NT2/D1 (cell line): Measurements from ENCODE around the gene ADGRB3.

ENCODE experiments used
- SUZ12 ChIP-seq: IDR thresholded peaks from 2 replicates; pipeline ENCODE4 v1.6.1; 2011; ENCODE audit not compliant: insufficient read length, insufficient read depth; ENCODE audit errors: extremely low read depth
- YY1 ChIP-seq: IDR thresholded peaks from 2 replicates; pipeline ENCODE4 v1.6.1; 2011; ENCODE audit not compliant: insufficient read length, insufficient read depth
- ZNF274 ChIP-seq: IDR thresholded peaks from 2 replicates; pipeline ENCODE4 v1.6.1; 2011; ENCODE audit warnings: mild to moderate bottlenecking, low read depth, low read length

DNA sequence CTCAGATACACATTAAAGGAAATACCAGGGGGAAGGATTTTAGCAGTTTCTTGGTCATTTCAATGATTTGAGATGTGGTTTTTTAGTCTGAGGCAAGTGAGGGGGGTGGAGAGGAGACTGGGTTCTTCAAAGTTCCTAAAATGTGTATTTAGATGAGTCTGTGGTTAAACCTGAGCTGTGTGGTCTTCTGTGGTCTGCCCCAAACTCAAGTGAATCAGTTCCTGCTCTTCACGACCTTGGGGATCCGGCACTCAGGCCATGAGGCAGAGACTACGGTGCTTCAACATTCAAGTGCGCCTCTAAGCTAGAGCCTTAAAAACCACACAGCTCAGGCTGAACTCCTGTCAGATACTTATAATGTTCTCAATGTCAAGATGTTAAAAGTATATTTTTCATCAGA, 755.0 kb downstream of the ADGRB3 start:
- TF ChIP-seq YY1 (no peak), SUZ12 (no peak), ZNF274 (no peak)
